Loucy (cell line): ENCODE measurements around the gene GTPBP10.

Experiments used
- H2AFZ ChIP-seq: fragments of 200-600 bp; sonication (generic); 2 replicates; pipeline ENCODE4 v1.6.0; 2016; ENCODE audit warnings: antibody characterized with exemption, mild to moderate bottlenecking, low read length, moderate library complexity
- H3F3A ChIP-seq: fragments of 200-600 bp; 2 replicates; pipeline ENCODE4 v1.6.0; 2016; ENCODE audit warnings: antibody characterized with exemption, low read depth, mild to moderate bottlenecking
- H3K27me3 ChIP-seq: fragments of 200-600 bp; sonication (generic); 2 replicates; pipeline ENCODE4 v1.6.1; 2014; ENCODE audit warnings: low read length, mild to moderate bottlenecking; ENCODE audit not compliant: insufficient read depth, poor library complexity, severe bottlenecking
- H3K36me3 ChIP-seq: fragments of 200-600 bp; sonication (generic); 2 replicates; pipeline ENCODE4 v1.6.1; 2016; ENCODE audit warnings: low read length; ENCODE audit not compliant: insufficient read depth
- H3K4me1 ChIP-seq: fragments of 200-600 bp; sonication (generic); 2 replicates; pipeline ENCODE4 v1.5.1; 2014; ENCODE audit warnings: low read length, mild to moderate bottlenecking; ENCODE audit not compliant: insufficient read depth, poor library complexity, severe bottlenecking
- H3K4me2 ChIP-seq: fragments of 200-600 bp; sonication (generic); 2 replicates; pipeline ENCODE4 v1.6.0; 2014; ENCODE audit warnings: antibody characterized with exemption, low read length, low read depth, mild to moderate bottlenecking; ENCODE audit not compliant: poor library complexity, severe bottlenecking
- H3K4me3 ChIP-seq: fragments of 200-600 bp; sonication (generic); 2 replicates; pipeline ENCODE4 v1.5.1; 2014; ENCODE audit warnings: low read length, mild to moderate bottlenecking, mixed read lengths; ENCODE audit not compliant: poor library complexity, severe bottlenecking
- H3K79me2 ChIP-seq: fragments of 200-600 bp; sonication (generic); 2 replicates; pipeline ENCODE4 v1.6.1; 2014; ENCODE audit warnings: low read length; ENCODE audit not compliant: insufficient read depth
- H3K9ac ChIP-seq: fragments of 200-600 bp; sonication (generic); 2 replicates; pipeline ENCODE4 v1.6.0; 2014; ENCODE audit warnings: mild to moderate bottlenecking, low read depth, low read length, moderate library complexity; ENCODE audit not compliant: poor library complexity, severe bottlenecking
- H3K9me2 ChIP-seq: fragments of 200-600 bp; sonication (generic); replicated peaks from 2 replicates; pipeline ENCODE4 v1.6.1; 2016; ENCODE audit warnings: low read depth, low read length, mixed read lengths
- H3K9me3 ChIP-seq: fragments of 200-600 bp; sonication (generic); 2 replicates; pipeline ENCODE4 v1.6.1; 2014; ENCODE audit warnings: mild to moderate bottlenecking, antibody characterized with exemption, low read length, low read depth; ENCODE audit not compliant: insufficient read depth
- H4K20me1 ChIP-seq: fragments of 200-600 bp; sonication (generic); 2 replicates; pipeline ENCODE4 v1.6.0; 2014; ENCODE audit warnings: antibody characterized with exemption, low read length, mild to moderate bottlenecking; ENCODE audit not compliant: insufficient read depth, poor library complexity, severe bottlenecking
- CTCF ChIP-seq: fragments of 200-600 bp; sonication (generic); conservative IDR thresholded peaks from 2 replicates; pipeline ENCODE4 v1.5.1; 2014; ENCODE audit warnings: mild to moderate bottlenecking, antibody characterized with exemption, low read length
- EZH2phosphoT487 ChIP-seq: fragments of 200-600 bp; IDR thresholded peaks from 2 replicates; pipeline ENCODE4 v1.6.1; 2018; ENCODE audit warnings: antibody characterized with exemption, mild to moderate bottlenecking, moderate library complexity, borderline replicate concordance

The GTPBP10 gene

GRCh38 chr7:90432752-90433151 lies 86.2 kb downstream of the GTPBP10 start:
- H3K36me3 ChIP-seq = no peaks in the 10 kb centered on the region
- no peak overlapping the region for H3K9ac ChIP-seq
- H3K9me3 ChIP-seq = peaks cover 5% of the 10 kb centered on the region; the same call in 1 of the 2 replicates
- H4K20me1 ChIP-seq = no peaks in the 10 kb centered on the region
- no peaks in the 10 kb centered on the region for H3F3A ChIP-seq
- no peak for TF ChIP-seq EZH2phosphoT487
- TF ChIP-seq CTCF = no peak
- no peaks in the 10 kb centered on the region for H3K79me2 ChIP-seq
- H3K4me2 ChIP-seq = no peak overlapping the region
- no peaks in the 10 kb centered on the region for H3K9me2 ChIP-seq
- H3K4me3 ChIP-seq = no peak overlapping the region
- no peaks in the 10 kb centered on the region for H3K4me1 ChIP-seq
- no peaks in the 10 kb centered on the region for H3K27me3 ChIP-seq
- no peak overlapping the region for H2AFZ ChIP-seq

- Histone ChIP-seq H3K79me2 (no peaks in the 10 kb centered on the region), H3K4me3 (no peak overlapping the region)
Measured at GRCh38 chr7:90433221-90433620, 86.7 kb downstream of the GTPBP10 start.

More at GRCh38 chr7:90433221-90433620, 86.7 kb downstream of the GTPBP10 start:
- TF ChIP-seq CTCF (no peak), EZH2phosphoT487 (no peak)
- no peaks in the 10 kb centered on the region for H4K20me1 ChIP-seq
- H3K9me2 ChIP-seq = no peaks in the 10 kb centered on the region
- H2AFZ ChIP-seq = no peak overlapping the region
- H3K4me2 ChIP-seq = no peak overlapping the region
- no peaks in the 10 kb centered on the region for H3F3A ChIP-seq
- H3K9me3 ChIP-seq = peaks cover 5% of the 10 kb centered on the region; the same call in 1 of the 2 replicates
- H3K27me3 ChIP-seq = no peaks in the 10 kb centered on the region
- H3K36me3 ChIP-seq = no peaks in the 10 kb centered on the region
- no peaks in the 10 kb centered on the region for H3K4me1 ChIP-seq
- no peak overlapping the region for H3K9ac ChIP-seq
